ENCODE measurements around the gene GMPR2. TPM values are rescaled to one million over a fixed set of nuclear protein-coding genes. Genes with fewer than 3 reads are reported as not detected.

The GMPR2 gene
- total RNA-seq, 1 donor from 2014 or later, result 35.6 TPM

GRCh38 chr14:24252289-24253124 is 19.8 kb downstream of the GMPR2 start:
- TF ChIP-seq POLR2A (IDR thresholded peaks at IDR 0.05), result no peak
- Histone ChIP-seq H3K27ac (no peak overlapping the region), H3K36me3 (no peaks in the 10 kb centered on the region), H3K27me3 (no peaks in the 10 kb centered on the region), H3K4me1 (no peaks in the 10 kb centered on the region), H3K4me3 (no peak overlapping the region), H3K9me3 (no peaks in the 10 kb centered on the region)
- intact Hi-C loops (cut with DNase I), result no loop called here
- DNase-seq (ENCODE audit: extremely low spot score in 2 of 2), result no peak

GRCh38 chr14:24253936-24254335 is 21.2 kb downstream of the GMPR2 start:
- H3K4me3 ChIP-seq, result no peak overlapping the region
- H3K9me3 ChIP-seq, result no peaks in the 10 kb centered on the region
- TF ChIP-seq POLR2AphosphoS5 (IDR thresholded peaks at IDR 0.05; ENCODE audit: insufficient read depth in 1 of 2, low read depth in 1 of 2) (no peak), POLR2A (IDR thresholded peaks at IDR 0.05) (no peak), CTCF (IDR thresholded peaks at IDR 0.05) (no peak)
- no peak overlapping the region for H3K27ac ChIP-seq
- H3K27me3 ChIP-seq, result no peaks in the 10 kb centered on the region
- H3K4me1 ChIP-seq, result peaks cover 3% of the 10 kb centered on the region
- H3K36me3 ChIP-seq, result no peaks in the 10 kb centered on the region
- DNase-seq (ENCODE audit: extremely low spot score in 2 of 2), result no peak
- intact Hi-C loops (cut with DNase I), result no loop called here

GRCh38 chr14:24254630-24255392 is 22.1 kb downstream of the GMPR2 start:
- Histone ChIP-seq H3K27ac (no peak overlapping the region), H3K4me1 (peaks cover 11% of the 10 kb centered on the region), H3K36me3 (no peaks in the 10 kb centered on the region), H3K27me3 (no peaks in the 10 kb centered on the region), H3K4me3 (no peak overlapping the region), H3K9me3 (no peaks in the 10 kb centered on the region)
- TF ChIP-seq POLR2A (IDR thresholded peaks at IDR 0.05) (no peak), CTCF (IDR thresholded peaks at IDR 0.05) (no peak), POLR2AphosphoS5 (IDR thresholded peaks at IDR 0.05; ENCODE audit: insufficient read depth in 1 of 2, low read depth in 1 of 2) (no peak)
- intact Hi-C loops (cut with DNase I), result no loop called here
- DNase-seq (ENCODE audit: extremely low spot score in 2 of 2), result no peak

- Histone ChIP-seq H3K27me3 (no peaks in the 10 kb centered on the region), H3K4me1 (peaks cover 11% of the 10 kb centered on the region), H3K9me3 (no peaks in the 10 kb centered on the region), H3K27ac (no peak overlapping the region), H3K36me3 (no peaks in the 10 kb centered on the region), H3K4me3 (no peak overlapping the region)
- DNase-seq (ENCODE audit: extremely low spot score in 2 of 2), result no peak
- no peak for TF ChIP-seq CTCF (IDR thresholded peaks at IDR 0.05)
- TF ChIP-seq POLR2A (IDR thresholded peaks at IDR 0.05), result no peak
- no peak for TF ChIP-seq POLR2AphosphoS5 (IDR thresholded peaks at IDR 0.05; ENCODE audit: insufficient read depth in 1 of 2, low read depth in 1 of 2)
- intact Hi-C loops (cut with DNase I), result no loop called here
Observed at GRCh38 chr14:24255438-24255837, 22.7 kb downstream of the GMPR2 start.

- no peak for DNase-seq (ENCODE audit: extremely low spot score in 2 of 2)
- TF ChIP-seq CTCF (IDR thresholded peaks at IDR 0.05) (no peak), POLR2A (IDR thresholded peaks at IDR 0.05) (no peak), POLR2AphosphoS5 (IDR thresholded peaks at IDR 0.05; ENCODE audit: insufficient read depth in 1 of 2, low read depth in 1 of 2) (no peak)
- Histone ChIP-seq H3K9me3 (no peaks in the 10 kb centered on the region), H3K4me1 (peaks cover 11% of the 10 kb centered on the region), H3K4me3 (no peak overlapping the region), H3K36me3 (no peaks in the 10 kb centered on the region), H3K27me3 (no peaks in the 10 kb centered on the region), H3K27ac (no peak overlapping the region)
- intact Hi-C loops (cut with DNase I), result no loop called here
Observed at GRCh38 chr14:24255931-24256711, 23.4 kb downstream of the GMPR2 start.
